Measurements from ENCODE around the gene KHDC1L. TPM values are rescaled to one million over a fixed set of nuclear protein-coding genes. Genes with fewer than 3 reads are reported as not detected.

The KHDC1L gene, protein sequence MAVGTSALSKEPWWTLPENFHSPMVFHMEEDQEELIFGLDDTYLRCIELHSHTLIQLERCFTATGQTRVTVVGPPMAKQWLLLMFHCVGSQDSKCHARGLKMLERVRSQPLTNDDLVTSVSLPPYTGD
- total RNA-seq: not detected

DNA sequence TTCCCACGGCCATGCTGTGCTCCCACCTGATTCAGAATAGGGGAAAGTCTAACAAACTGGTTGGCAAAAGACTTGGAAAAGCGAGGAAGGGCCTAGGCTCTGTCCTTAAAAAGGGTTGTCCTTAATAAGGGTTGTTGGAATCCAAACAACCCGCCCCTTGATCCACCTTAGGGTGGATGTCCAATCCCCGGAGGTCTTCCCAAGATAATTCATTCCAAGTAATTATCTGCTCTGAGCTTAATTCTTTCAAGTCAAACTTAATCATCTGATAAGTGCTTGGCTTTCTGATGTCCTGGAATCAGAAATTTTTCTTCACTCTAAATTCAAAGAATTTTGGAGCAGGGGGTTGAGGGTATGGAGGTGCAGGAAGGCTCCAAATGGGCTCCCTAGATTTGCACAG, at the start of gene KHDC1L:
Gene KHDC1L (minus strand): TSS at position 101 of the 400 bp plus-strand sequence. CDS start 88 bp downstream, at position 13.

GRCh38 chr6:73262671-73263569, 37.6 kb upstream of the KHDC1L start, which contains the start of gene KHDC1:
Gene KHDC1, minus strand, starts transcription at chr6:73263196. Its CDS starts 20,679 bp downstream, at chr6:73242517.

Other genes with a start within 250 kb of the KHDC1L start
- 5.6 TPM for gene KHDC1, start 37.7 kb upstream of the KHDC1L start, total RNA-seq
- not detected for gene DPPA5, start 128.8 kb upstream of the KHDC1L start, total RNA-seq
- not detected for gene KHDC3L, start 137.2 kb upstream of the KHDC1L start, total RNA-seq
- gene OOEP, start 144.4 kb upstream of the KHDC1L start, total RNA-seq: not detected
- 0.31 TPM for gene DDX43, start 169.3 kb upstream of the KHDC1L start, total RNA-seq
- 1.6 TPM for gene CGAS, start 226.8 kb upstream of the KHDC1L start, total RNA-seq
- 29.7 TPM for gene MTO1, start 236.2 kb upstream of the KHDC1L start, total RNA-seq